GM23338 (cell line): ENCODE measurements around the gene RTCA. TPM values are rescaled to one million over a fixed set of nuclear protein-coding genes. Genes with fewer than 3 reads are reported as not detected.

Experiments
- ATAC-seq: fragments of 200-7000 bp; cut with Tn5 transposase; 3 replicates; pipeline ENCODE4 v1.9.1; 2020
- DNase-seq: peaks from one replicate; pipeline ENCODE4 v3.0.0-alpha.2; 2015; ENCODE audit warnings: low spot score
- H2AFZ ChIP-seq: fragments of 200-600 bp; sonication (generic); 2 replicates; pipeline ENCODE4 v1.8.0; 2016; ENCODE audit warnings: antibody characterized with exemption, mild to moderate bottlenecking, moderate library complexity
- H3F3A ChIP-seq: fragments of 200-600 bp; sonication (generic); replicated peaks from 2 replicates; pipeline ENCODE4 v1.8.0; 2017; ENCODE audit warnings: antibody characterized with exemption, mixed run types, low read depth
- H3K27ac ChIP-seq: fragments of 200-600 bp; sonication (generic); 2 replicates; pipeline ENCODE4 v1.6.1; 2016; ENCODE audit warnings: low read depth
- H3K27me3 ChIP-seq: fragments of 200-600 bp; sonication (generic); 2 replicates; pipeline ENCODE4 v1.8.0; 2016; ENCODE audit warnings: mild to moderate bottlenecking, mixed run types, moderate library complexity; ENCODE audit not compliant: insufficient read depth
- H3K36me3 ChIP-seq: fragments of 200-600 bp; sonication (generic); 2 replicates; pipeline ENCODE4 v1.8.0; 2016; ENCODE audit warnings: mild to moderate bottlenecking; ENCODE audit not compliant: insufficient read depth
- H3K4me1 ChIP-seq: fragments of 200-600 bp; sonication (generic); 2 replicates; pipeline ENCODE4 v1.8.0; 2016; ENCODE audit warnings: mild to moderate bottlenecking, moderate library complexity; ENCODE audit not compliant: insufficient read depth
- H3K4me2 ChIP-seq: fragments of 200-600 bp; sonication (generic); 2 replicates; pipeline ENCODE4 v1.7.1; 2017; ENCODE audit warnings: mixed run types
- H3K4me3 ChIP-seq: fragments of 200-600 bp; sonication (generic); 2 replicates; pipeline ENCODE4 v1.6.1; 2016; ENCODE audit warnings: mixed run types
- H3K79me2 ChIP-seq: fragments of 200-600 bp; sonication (generic); replicated peaks from 2 replicates; pipeline ENCODE4 v1.8.0; 2017; ENCODE audit warnings: mild to moderate bottlenecking; ENCODE audit not compliant: insufficient read depth
- H3K9me2 ChIP-seq: fragments of 200-600 bp; sonication (generic); 2 replicates; pipeline ENCODE4 v1.8.0; 2017; ENCODE audit not compliant: insufficient read depth
- H4K20me1 ChIP-seq: fragments of 200-600 bp; sonication (generic); replicated peaks from 2 replicates; pipeline ENCODE4 v1.8.0; 2017; ENCODE audit warnings: mild to moderate bottlenecking; ENCODE audit not compliant: insufficient read depth
- H3K27ac Mint-ChIP-seq: 2 replicates; pipeline ENCODE4 v1.8.0; 2020; ENCODE audit warnings: inconsistent platforms, mild to moderate bottlenecking, moderate library complexity, mixed read lengths
- H3K27me3 Mint-ChIP-seq: 3 replicates; pipeline ENCODE4 v1.8.0; 2022; ENCODE audit warnings: low read depth, mild to moderate bottlenecking, moderate library complexity, mixed read lengths, inconsistent platforms; ENCODE audit not compliant: insufficient read depth, poor library complexity
- H3K36me3 Mint-ChIP-seq: 3 replicates; pipeline ENCODE4 v1.8.0; 2021; ENCODE audit warnings: low read depth, mild to moderate bottlenecking, inconsistent platforms, moderate library complexity, mixed read lengths
- H3K4me1 Mint-ChIP-seq: 3 replicates; pipeline ENCODE4 v1.8.0; 2020; ENCODE audit warnings: mild to moderate bottlenecking, inconsistent platforms, mixed read lengths
- H3K4me3 Mint-ChIP-seq: 3 replicates; pipeline ENCODE4 v1.8.0; 2021; ENCODE audit warnings: moderate library complexity, mild to moderate bottlenecking, inconsistent platforms, mixed read lengths
- H3K9me3 Mint-ChIP-seq: 3 replicates; pipeline ENCODE4 v1.8.0; 2020; ENCODE audit warnings: moderate library complexity, mild to moderate bottlenecking, inconsistent platforms, mixed read lengths
- CREB1 ChIP-seq: fragments of 250-450 bp; sonication (Bioruptor Pico); IDR thresholded peaks from 2 replicates; pipeline ENCODE4 v1.5.0; 2020; ENCODE audit warnings: low read depth, mild to moderate bottlenecking, moderate library complexity
- ETS1 ChIP-seq: IDR thresholded peaks from 2 replicates; pipeline ENCODE4 v1.6.1; 2016; ENCODE audit warnings: antibody characterized with exemption
- EZH2 ChIP-seq: fragments of 200-600 bp; sonication (generic); IDR thresholded peaks from one replicate; pipeline ENCODE4 v1.8.0; 2017; ENCODE audit warnings: antibody characterized with exemption, mild to moderate bottlenecking, low read depth; ENCODE audit not compliant: unreplicated experiment
- EZH2phosphoT487 ChIP-seq: fragments of 200-600 bp; sonication (generic); IDR thresholded peaks from one replicate; pipeline ENCODE4 v1.8.1; 2018; ENCODE audit warnings: antibody characterized with exemption; ENCODE audit not compliant: unreplicated experiment
- JUNB ChIP-seq: IDR thresholded peaks from one replicate; pipeline ENCODE4 v1.6.1; 2016; ENCODE audit warnings: antibody characterized with exemption; ENCODE audit not compliant: unreplicated experiment
- NANOG ChIP-seq: IDR thresholded peaks from 2 replicates; pipeline ENCODE4 v1.6.1; 2016; ENCODE audit warnings: antibody characterized with exemption, borderline replicate concordance
- POLR2AphosphoS5 ChIP-seq: IDR thresholded peaks from 2 replicates; pipeline ENCODE4 v1.6.1; 2016; ENCODE audit warnings: antibody characterized with exemption, low read depth
- REST ChIP-seq: IDR thresholded peaks from one replicate; pipeline ENCODE4 v1.6.1; 2018; ENCODE audit warnings: antibody characterized with exemption; ENCODE audit not compliant: unreplicated experiment
- STAT1 ChIP-seq: IDR thresholded peaks from one replicate; pipeline ENCODE4 v1.6.1; 2016; ENCODE audit warnings: antibody characterized with exemption; ENCODE audit not compliant: unreplicated experiment
- ZNF114 ChIP-seq: fragments of 250-450 bp; sonication (Bioruptor Pico); IDR thresholded peaks from 2 replicates; pipeline ENCODE4 v1.5.0; 2020; ENCODE audit warnings: mild to moderate bottlenecking, moderate library complexity
- ZNF331 ChIP-seq: fragments of 250-450 bp; sonication (Bioruptor Pico); IDR thresholded peaks from 2 replicates; pipeline ENCODE4 v1.5.0; 2020; ENCODE audit warnings: low read depth, mild to moderate bottlenecking, moderate library complexity
- ZNF462 ChIP-seq: fragments of 250-450 bp; sonication (Bioruptor Pico); IDR thresholded peaks from 2 replicates; pipeline ENCODE4 v1.5.0; 2020; ENCODE audit warnings: mild to moderate bottlenecking, moderate library complexity
- polyA plus RNA-seq: library from polyadenylated mRNA; unstranded; fragments of >200 nt; fragmentation: Nextera tagmentation; extraction: Ambion mirVana; gene quantifications from 2 replicates; pipeline ENCODE4 v1.2.1, GENCODE V29; 2016
- total RNA-seq: library from RNA; depleted of rRNA; stranded (reverse); fragments of >200 nt; shearing (Covaris generic); gene quantifications from 2 replicates; pipeline ENCODE4 v1.2.3, GENCODE V29; 2014

RTCA gene
- total and polyA plus RNA-seq, 2 experiments from 2014 or later, result 36.6 TPM

- TF ChIP-seq STAT1 (no peak), REST (no peak), CREB1 (CRISPR knock-in tag) (no peak), EZH2phosphoT487 (no peak), ETS1 (no peak)
Measured at GRCh38 chr1:100321506-100321905, 55.5 kb downstream of the RTCA start (continued).

- no peak overlapping the region for H3K4me3 Mint-ChIP-seq
- H3K27ac Mint-ChIP-seq, result peak overlapping the region; percentile 27; the same call in 1 of the 2 replicates
- no peak overlapping the region for H3K4me3 ChIP-seq
- TF ChIP-seq ZNF462 (CRISPR knock-in tag) (no peak), JUNB (no peak), STAT1 (no peak), POLR2AphosphoS5 (no peak), EZH2 (no peak), EZH2phosphoT487 (no peak), ZNF114 (CRISPR knock-in tag) (no peak), NANOG (no peak), ETS1 (no peak), CREB1 (CRISPR knock-in tag) (no peak), ZNF331 (no peak)
Measured at GRCh38 chr1:100322436-100323211, 56.6 kb downstream of the RTCA start.

More at GRCh38 chr1:100322436-100323211, 56.6 kb downstream of the RTCA start:
- Mint-ChIP-seq H3K4me1 (peaks cover 28% of the 10 kb centered on the region), H3K27me3 (peaks cover 11% of the 10 kb centered on the region), H3K36me3 (peaks cover 13% of the 10 kb centered on the region; the same call in 1 of the 3 replicates), H3K9me3 (peaks cover 17% of the 10 kb centered on the region)
- H3K27ac ChIP-seq, result no peak overlapping the region
- DNase-seq (no peak), ATAC-seq (no peak)
- H3K4me1 ChIP-seq, result peaks cover 16% of the 10 kb centered on the region
- H3F3A ChIP-seq, result no peaks in the 10 kb centered on the region
- H3K36me3 ChIP-seq, result no peaks in the 10 kb centered on the region
- H3K4me2 ChIP-seq, result no peak overlapping the region
- H4K20me1 ChIP-seq, result no peaks in the 10 kb centered on the region
- no peaks in the 10 kb centered on the region for H3K79me2 ChIP-seq
- no peaks in the 10 kb centered on the region for H3K27me3 ChIP-seq
- H3K9me2 ChIP-seq, result no peaks in the 10 kb centered on the region
- no peak overlapping the region for H2AFZ ChIP-seq
